B cell (primary cell): Measurements from ENCODE around the gene PALD1.

Experiments used
- EZH2 ChIP-seq: IDR thresholded peaks from 2 replicates; pipeline ENCODE4 v1.6.1; 2012; ENCODE audit warnings: borderline replicate concordance, low read depth, mild to moderate bottlenecking, moderate library complexity, low read length; ENCODE audit not compliant: insufficient read depth, poor library complexity, severe bottlenecking
- TF ChIP-seq, protein P1 (sequence below): fragments of 200-600 bp; IDR thresholded peaks from one replicate; pipeline ENCODE4 v1.8.0; 2022; ENCODE audit warnings: antibody characterized with exemption, mild to moderate bottlenecking

DNA sequence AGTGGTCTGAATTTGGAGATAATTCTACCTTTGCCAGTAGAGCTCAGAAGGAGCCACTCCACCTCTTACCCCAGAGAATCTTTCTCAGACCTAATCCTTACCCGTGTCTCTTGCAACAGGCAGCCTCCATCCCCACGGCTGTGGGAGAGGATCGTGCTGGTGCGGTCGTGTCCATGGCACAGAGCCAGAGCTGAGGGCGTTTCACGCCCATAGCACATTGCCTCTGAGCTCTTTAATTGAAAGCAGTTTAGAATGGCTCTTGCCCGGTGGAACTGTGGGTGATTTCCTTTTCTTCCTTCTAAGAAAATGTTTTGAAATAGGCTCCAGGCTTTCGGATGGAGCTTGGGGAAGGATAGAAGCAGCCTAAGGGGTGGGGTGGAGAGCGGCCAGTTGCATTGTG, 82.5 kb downstream of the PALD1 start:
- no peak for TF ChIP-seq EZH2
- TF ChIP-seq, protein P1, sequence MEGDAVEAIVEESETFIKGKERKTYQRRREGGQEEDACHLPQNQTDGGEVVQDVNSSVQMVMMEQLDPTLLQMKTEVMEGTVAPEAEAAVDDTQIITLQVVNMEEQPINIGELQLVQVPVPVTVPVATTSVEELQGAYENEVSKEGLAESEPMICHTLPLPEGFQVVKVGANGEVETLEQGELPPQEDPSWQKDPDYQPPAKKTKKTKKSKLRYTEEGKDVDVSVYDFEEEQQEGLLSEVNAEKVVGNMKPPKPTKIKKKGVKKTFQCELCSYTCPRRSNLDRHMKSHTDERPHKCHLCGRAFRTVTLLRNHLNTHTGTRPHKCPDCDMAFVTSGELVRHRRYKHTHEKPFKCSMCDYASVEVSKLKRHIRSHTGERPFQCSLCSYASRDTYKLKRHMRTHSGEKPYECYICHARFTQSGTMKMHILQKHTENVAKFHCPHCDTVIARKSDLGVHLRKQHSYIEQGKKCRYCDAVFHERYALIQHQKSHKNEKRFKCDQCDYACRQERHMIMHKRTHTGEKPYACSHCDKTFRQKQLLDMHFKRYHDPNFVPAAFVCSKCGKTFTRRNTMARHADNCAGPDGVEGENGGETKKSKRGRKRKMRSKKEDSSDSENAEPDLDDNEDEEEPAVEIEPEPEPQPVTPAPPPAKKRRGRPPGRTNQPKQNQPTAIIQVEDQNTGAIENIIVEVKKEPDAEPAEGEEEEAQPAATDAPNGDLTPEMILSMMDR = no peak
